NCI-H2227 (cell line): Measurements from ENCODE around the gene NCAN.
"Not testable (repeated sequence)": the region's sequence is repeated elsewhere in the genome, so short reads cannot be mapped to it uniquely, and the experiment has no call there.

Experiments used
- DNase-seq: peaks from one replicate; lab custom pipeline; 2025; ENCODE audit not compliant: unreplicated experiment; lab: John Stamatoyannopoulos, UW

The NCAN gene

DNA sequence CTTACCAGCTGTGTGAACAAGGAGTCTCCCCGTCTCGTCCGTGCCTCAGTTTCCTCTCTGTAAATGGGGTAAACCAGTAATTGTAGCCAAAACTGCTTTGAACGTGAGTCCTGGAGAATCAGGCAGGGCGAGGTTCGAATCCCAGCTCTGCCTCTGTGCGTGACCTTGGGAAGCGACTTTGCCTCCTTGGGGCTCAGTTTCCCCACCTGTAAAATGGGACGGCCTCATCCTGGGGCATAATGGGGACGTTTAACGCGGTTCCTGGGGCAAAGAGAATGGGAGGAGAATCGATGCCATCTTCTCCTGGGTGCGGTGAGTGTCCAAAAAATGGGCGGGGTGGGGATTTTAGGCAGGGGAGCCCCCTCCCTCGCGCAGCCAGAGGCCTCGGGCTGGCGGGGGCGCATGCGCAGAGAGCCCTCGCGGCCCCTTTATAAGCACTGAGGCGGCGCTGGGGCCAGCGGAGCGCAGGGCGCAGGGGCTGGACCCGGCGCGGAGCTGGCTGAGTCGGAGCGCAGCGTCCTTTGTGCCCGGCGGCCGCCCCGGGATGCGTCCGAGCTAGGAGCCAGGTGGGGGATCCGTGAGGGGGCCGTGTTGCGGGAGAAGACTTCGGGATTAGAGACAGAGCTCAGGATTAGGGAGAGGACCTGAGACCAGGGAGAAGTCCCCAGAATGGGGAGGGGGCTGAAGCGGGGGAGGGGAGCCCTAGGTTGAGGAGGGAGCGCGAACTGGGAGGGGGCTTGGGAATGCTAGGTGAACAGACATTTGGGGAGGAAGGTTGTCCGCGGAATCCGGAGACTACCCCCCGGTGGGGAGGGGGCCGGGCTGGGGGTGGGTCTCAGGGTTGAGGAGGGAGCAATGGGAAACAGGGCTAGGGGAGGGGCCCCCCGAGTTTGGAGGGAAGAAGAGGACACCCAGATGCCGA, at the start of gene NCAN:
Gene NCAN, plus strand, starts transcription at position 460 of the 922 bp plus-strand sequence. CDS start 4,996 bp downstream, outside the sequence.
- DNase-seq = peak; percentile 79

DNA sequence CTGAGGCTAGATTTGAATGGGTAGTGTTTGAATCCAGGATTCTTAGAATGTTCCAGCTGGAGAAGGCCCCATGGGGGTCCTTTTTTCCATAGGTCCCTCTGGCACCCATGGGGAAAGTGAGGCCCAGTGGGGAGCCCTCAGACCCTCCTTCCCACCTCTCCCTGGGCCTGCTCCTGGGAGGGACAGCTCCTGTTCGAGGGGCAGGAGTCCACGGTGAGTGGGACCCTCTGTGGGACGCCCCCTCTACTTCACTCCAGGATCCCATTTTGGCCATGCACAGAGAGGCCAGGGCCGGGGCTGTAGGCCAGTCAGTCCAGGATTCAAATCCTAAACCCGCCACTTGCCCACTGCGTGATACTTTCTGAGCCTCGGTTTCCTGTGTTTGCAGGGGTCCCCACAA, 49.3 kb upstream of the NCAN start:
- DNase-seq = no peak

DNA sequence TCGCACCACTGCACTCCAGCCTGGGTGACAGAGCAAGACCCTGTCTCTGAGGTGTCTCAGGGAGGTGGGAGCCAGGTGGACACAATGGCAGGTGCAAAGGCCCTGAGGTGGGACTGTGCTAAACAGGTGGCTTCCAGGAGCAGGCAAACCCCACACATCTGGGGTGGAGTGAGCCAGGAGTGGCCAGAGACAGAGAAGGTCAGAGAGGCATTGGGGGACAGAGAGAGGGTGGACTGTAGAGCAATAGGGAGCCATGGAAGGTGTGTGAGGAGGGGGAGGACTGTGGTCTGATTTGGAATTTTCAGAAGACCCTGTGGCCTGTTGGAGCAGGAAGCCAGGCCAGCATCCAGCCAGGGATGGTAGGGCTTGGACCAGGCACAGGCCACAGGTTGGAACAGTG, 46.4 kb upstream of the NCAN start:
- no peak for DNase-seq

DNA sequence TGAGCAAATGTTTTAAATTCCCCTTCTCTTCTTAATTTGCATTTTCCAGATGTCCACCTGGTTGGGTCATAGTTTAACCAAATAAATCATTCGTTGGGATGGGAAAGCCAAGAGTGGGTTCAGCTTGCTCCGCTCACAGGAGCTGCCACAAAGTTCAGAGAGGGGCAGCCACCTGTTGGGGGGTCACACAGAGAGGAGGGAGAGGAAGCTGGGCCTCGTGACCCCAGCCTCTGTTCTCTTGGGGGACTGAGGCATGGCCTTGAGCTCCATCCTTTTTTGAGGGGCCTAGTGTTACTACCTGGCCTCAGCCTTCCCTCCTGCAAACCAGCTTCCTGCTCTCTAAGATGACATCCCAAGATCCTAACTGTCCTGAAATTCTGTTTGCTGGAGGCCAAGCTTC, 44.1 kb upstream of the NCAN start:
- DNase-seq = no peak

DNA sequence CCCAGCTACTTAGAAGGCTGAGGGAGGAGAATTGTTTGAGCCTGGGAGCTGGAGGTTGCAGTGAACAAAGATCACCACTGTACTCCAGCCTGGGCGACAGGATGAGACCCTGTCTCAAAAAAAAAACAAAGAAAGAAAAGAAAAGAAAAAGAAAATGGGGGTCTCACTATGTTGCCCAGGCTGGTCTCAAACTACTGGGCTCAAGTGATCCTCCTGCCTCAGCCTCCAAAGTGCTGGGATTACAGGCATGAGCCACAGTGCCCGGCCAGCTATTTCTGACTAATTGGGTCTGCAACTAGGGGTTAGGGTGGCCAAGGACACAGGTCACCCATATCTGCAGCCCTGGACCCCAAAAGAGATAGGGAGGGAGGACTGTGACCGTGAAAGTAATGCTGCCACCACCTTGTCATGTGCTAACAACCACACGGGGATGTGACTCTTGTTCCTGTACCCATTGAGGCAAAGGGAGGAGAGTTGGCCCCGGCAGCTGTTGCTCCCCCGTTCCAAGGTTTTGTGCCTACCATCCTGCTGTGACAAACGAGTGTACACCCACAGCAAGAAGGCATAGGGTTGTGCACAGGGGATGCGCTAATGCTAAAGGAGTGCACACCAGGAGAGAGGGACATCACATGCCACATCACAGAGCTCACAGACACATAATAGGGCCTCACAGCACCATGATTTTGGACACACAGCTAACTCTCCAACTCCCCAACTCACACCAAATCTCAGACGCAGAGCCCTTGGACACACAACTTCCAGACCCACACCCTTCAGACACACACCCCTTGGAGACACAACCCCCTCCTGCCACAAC, 42.3 kb upstream of the NCAN start:
- no peak for DNase-seq

DNA sequence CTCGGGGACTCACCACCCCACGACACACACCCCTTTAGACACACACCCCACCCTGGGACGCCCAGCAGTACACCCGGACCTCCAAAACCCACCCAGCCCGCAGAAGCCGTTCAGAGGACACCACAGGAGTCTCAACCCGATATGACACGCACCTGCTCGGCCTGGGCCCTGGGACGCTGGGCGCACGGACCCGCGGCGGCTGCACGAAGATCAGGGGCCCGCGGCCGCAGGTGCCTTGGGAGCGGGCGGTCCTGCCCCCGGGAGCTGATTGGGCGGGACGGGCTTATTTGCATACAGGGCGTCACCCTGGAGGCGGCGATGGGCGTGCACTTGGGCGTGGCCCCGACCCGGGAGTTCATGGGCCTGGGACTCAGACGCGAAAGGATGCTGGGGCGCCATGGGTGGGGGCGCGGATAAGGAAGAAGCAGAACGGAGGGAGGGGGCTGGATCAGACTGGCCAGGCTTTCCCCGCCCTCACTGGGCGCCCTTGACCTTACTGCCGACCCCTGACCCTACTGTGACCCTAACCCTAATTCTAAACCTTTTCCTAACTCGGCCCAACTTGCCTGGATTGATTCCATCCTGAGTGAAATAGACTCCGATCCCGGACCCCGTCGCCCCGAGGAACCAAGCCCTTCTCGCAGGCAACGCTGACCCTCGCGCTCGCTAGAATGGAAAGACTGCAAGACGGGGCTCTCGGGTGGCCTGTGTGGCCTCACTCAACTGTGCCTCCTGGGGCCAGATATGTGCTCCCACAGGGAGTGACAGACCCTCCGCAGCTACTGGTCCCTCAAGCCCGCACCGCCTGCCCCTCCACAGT, 41.5 kb upstream of the NCAN start, which contains the start of gene MEF2B:
Gene MEF2B, minus strand, starts transcription at position 211 of the 820 bp plus-strand sequence. CDS start 19,528 bp downstream, outside the sequence.
- peak; percentile 87 for DNase-seq

DNA sequence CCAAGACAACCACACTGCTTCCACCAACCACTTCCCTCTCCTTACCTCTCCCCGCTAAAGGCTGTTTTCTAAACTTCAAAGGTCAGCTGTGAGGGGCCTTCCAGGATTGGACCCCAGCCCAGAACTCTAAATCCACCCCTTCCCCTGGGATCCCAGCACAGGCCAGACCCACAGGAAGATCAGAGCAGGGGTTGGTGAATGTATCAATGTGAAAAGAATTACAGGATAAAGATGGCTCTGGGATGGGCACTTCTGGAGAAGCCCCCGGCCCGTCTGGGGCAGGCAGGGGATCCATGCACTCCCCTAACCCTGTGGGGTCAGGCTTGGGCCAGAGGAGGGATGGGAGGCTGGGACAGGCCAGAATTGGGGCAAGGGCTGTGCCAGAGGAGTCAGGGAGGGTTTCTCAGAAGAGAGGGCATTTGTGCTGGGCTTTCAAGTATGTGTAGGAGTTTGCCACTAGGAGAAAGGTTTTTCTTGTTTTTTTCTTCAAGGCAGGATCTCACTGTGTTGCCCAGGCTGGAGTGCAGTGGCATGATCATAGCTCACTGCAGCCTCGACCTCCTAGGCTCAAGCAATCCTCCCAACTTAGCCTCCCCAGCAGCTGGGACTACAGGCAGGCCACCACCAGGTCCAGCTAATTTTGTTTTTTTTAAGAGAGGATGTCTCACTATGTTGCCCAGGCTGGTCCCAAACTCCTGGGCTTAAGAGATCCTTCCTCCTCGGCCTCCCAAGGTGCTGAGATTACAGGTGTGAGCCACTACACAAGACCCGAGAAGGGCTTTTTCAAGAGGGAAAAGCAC, 40.7 kb upstream of the NCAN start:
- DNase-seq = no peak

DNA sequence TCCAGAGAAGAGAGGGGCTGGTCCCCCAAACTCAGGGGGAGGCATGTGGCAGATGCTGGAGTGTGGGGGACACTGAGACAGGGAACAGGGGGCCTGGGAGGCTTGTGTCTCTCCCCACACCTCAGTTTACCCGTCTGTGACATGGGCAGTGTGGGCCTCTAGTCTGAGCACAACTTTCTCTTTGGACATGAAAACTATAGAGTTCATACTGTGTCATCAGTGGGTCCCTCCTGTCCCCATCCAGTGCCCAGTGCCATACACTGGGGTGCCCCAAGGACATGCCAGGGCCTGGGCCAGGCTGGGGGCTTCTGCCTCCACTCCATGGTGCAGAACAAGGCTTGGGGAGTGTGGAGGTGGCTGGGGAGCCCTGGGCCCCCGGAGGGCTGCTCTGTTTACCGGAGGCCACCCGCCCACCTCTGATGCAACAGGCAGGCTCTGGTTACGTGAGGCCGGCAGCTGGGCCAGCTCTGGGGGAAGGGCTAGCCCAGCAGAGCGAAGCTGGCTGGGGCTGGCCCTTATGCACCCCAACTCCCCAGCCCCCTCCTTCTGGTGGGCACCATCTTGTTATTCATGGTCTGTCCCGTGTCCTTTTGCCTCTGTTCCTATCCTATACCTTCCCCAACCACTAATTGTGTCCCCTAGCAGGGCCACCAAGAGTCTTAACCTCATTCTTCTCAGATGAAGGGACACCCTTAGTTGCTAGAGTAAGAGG, 39.8 kb upstream of the NCAN start:
- no peak for DNase-seq

DNA sequence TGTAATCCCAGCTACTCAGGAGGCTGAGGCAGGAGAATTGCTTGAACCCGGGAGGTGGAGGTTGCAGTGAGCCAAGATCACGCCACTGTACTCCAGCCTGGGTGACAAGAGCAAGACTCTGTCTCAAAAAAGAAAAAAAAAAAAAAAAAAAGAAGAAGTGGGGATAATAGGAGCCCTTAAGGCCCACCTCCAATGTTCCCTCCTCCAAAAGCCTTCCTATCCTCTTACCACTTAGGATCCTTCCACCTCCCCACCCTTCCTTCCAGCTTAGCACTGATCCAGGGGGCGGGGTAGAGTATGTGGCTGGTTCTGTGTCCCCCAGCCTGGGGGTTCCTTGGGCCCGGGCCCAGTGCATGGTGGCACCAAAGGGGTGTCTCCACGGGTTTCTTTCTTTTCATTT, 38.5 kb upstream of the NCAN start:
- not testable (repeated sequence) for DNase-seq

DNA sequence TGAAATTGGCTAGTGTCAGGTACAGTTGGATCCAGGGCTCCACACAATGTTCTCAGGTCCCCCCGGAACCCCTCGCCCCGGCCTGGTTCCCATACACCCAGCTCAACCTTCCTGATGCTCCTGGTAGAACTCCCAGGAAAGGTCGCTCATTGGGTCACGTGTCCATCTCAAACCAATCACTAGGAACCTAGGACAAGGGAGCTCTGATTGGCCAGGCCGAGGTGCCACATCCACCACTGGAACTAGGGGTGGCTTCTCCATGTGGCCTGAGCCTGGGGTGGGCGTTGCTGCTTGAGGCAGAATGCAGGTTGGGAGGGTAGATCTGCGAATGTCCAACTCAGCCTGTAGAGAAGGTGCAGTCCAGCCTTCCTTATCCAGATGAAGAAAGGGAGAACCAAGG, 34.8 kb upstream of the NCAN start:
- no peak for DNase-seq

DNA sequence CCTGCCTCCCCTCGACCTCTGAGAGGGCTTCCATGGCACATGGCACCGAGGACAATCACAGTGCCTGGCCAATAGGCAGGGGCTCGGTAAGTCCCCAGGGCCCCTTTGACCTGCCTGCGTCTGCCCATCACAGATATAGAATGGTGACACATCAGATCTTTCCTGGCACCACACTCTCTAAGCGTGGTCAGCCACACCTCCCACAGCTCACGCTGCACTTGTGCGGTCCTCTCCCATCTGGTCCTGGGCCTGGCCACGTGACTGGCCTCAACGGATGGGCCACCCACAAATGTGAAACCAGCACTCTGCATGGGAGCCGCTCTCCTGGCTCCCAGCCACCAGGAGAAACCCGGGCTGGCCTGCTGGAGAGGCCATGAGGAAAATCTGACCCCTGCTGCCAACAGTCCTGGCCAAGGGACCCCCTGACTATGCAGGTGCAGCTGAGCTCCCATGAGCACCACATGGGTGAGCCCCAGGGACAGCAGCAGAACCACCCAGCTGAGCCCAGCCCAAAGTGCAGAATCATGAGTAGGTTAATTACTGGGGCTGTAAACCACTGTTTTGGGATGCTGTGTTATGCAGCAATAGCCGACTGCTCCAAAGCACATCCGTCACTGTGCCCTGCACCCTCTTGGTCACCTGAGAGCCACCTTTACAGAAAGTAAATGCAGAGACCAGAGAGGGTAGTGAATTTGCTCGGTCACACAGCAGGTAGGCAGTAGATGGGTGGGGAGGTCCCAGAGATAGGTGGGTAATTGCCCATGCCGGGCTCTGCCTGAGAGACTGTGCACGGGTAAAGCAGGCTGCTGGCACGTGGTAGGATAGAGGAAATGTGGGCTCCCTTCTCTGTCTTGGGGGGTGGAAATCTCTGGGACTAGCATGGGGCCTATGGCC, 32.0 kb upstream of the NCAN start:
- no peak for DNase-seq

DNA sequence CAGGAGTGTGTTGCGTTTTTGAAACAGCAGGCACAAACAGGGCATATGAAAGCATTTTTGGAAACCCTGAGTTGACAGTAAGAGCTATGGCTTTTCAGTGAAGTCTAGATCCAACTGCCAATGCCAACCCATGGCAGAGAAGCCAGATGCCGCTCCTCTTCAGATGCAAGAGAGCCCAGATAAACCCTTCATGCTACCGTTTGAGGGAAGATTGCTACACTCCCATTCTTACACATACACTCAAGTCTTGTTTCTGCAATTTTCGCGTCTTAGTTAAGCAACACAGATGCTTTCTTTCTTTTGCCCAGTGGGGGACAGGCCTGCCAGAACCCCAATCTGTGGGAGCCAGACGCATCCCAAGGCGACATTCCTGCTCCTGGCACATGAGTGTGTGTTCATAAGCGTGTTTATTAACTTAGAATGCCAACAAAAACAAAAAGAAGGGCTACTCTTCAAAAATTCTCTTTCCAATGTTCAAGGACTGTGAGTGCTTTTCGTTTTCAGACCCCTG, 30.2 kb upstream of the NCAN start:
- no peak for DNase-seq

DNA sequence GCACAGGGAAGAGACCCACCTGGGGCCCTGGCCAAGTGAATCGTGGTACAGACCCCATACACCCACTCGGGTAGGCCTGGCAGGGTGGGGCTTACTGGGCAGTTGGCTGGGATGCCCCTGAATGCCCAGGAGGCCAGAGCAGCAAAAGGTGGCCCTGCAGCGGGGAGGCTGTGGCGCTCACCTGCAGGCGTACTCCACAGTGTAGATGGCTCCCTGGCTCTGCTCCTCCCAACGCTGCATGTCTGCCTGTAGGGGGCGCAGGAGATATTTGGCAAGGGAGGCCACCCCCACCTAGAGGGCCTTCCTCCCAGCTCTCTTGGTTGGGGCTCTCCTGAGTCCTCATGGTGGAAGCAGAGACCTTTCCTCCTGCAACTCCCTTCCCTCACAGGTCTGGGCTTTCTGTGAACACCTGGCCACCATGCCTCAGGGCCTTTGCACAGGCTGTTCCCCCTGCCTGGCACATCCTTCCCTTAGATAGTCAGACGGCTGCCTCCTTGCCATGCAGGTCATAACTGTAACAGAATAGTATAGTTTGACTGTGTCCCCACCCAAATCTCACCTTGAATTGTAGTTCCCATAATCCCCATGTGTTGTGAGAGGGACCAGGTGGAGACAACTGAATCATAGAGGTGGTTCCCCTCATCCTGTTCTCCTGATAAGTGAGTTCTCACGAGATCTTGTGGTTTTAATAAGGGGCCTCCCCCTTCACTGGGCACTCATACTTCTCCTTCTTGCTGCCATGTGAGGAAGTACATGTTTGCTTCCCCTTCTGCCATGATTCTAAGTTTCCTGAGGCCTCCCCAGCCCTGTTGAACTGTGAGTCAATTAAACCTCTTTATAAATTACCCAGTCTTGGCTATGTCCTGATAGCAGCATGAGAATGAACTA, 25.7 kb upstream of the NCAN start:
- peak; percentile 19 for DNase-seq

DNA sequence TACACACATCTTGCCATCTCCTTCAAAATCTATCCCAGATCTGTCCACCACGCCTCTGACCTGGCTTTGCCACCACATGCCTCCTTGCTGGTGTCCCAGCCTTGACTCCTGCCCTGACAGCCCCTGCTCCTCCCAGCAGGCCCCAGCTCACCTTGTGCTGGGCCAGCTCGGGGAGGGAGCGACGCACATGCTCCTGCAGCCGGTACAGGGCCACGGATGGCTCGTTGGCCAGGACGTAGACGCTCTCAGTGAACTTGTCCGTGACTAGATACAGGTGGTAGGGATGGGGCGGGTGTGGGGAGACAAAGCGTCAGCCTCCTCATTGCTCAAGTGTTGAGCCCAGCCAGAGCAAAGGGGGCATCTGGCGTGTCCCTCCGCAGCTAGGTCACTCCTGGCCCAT, 25.0 kb upstream of the NCAN start:
- DNase-seq = no peak

DNA sequence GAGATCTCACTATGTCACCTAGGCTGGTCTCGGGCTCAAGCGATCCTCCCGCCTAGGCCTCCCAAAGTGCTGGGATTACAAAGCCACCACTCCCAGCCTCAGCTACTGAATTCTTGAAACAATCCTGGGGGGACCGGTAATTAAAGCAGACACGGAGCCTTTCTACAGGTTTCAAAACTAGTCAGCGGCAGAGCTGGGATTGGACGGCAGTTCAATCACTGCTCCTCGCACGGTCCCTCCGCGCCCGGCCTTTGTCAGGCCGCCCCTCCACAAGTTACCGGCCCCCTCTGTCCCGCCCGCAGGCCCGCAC, 20.0 kb upstream of the NCAN start:
- DNase-seq = no peak

DNA sequence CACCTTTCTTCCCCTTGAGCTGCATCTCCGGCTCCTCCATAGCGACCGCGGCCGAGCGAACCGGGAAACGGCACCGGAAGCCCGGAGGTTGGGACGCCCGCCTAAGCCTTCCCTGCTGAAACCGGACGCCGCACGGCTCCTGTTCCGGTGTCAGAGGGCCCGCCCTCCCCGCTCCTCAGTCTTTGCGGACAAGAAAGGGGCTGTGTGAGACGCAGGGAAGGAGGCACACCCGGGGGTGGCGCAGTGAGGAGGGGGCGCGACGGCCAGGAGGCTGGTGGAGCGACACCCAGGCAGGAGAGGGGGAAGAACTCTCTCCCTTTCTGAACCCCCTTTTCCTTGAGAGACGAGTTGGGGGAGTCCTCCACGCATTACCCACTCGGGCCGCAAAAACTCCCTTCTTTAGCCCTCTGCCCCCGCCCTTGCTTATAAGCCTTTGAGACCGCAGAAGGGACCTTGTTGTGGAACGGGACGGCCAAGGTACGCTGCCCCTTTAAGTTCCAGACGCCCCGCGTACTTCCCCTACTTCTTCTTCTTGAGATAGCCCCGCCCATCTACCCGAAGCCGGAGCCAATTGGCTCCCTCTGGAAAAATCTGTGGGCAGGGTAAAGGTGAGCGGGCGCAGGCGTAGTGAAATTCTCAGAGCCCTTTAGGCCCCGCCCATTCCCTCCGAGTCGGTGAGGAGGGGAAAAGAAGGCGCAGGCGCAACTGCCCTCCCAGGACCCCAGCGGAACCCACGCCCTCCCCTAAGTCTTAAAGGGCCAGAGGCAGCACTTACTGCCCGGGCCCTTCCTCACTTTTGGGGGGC, 19.5 kb upstream of the NCAN start, which contains the start of the genes BORCS8 and RFXANK:
Gene BORCS8, minus strand, starts transcription at position 75 of the 805 bp plus-strand sequence. Its CDS starts 35 bp downstream, at position 40.
Gene RFXANK, plus strand, starts transcription at position 181 of the 805 bp plus-strand sequence. CDS start 1,689 bp downstream, outside the sequence.
- peak; percentile 98 for DNase-seq
